ENCODE data around the gene PRPF38A. TPM values are rescaled to one million over a fixed set of nuclear protein-coding genes. Genes with fewer than 3 reads are reported as not detected.
A peak's percentile ranks its signal among the peaks of the same experiment; 100 is the strongest.

Gene PRPF38A
- total RNA-seq, 1 experiment from 2014 or later, result 89.9 TPM

DNA sequence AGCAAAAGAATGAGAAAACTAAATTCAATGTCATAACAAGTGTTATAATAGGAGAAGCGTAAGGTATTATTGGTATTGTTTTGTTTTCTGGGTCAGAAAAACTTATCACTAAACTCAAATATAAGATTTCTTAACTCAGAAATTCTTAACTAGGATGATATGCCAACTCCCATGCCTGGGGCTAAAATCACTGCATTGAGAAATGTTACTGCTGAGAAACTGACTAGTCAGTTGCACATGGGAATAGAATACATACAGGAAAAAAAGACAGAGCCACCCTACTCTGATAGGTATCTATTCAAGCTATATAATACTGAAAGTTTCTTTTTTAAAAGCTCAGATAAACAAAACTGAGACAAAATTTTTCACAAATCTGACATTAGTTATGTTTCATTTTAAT lies 56.3 kb downstream of the PRPF38A start:
- no peaks in the 10 kb centered on the region for H3K27me3 Mint-ChIP-seq (ENCODE audit: low read depth)
- Histone ChIP-seq H3T11ph (ENCODE audit: low read length) (no peak overlapping the region), H4K5ac (ENCODE audit: insufficient read length, low read depth, low read length) (no peak overlapping the region), H3K27me3 (ENCODE audit: insufficient read depth, low read length) (no peaks in the 10 kb centered on the region), H2AK5ac (ENCODE audit: insufficient read length, low read length) (no peak overlapping the region), H2BK15ac (ENCODE audit: low read depth, low read length) (no peak overlapping the region), H3K4ac (ENCODE audit: low read depth, low read length) (no peak overlapping the region), H3K14ac (ENCODE audit: insufficient read depth, low read length) (no peak overlapping the region), H2BK5ac (ENCODE audit: insufficient read length, low read length) (no peak overlapping the region), H2BK20ac (ENCODE audit: low read depth, low read length, poor library complexity, severe bottlenecking) (no peak overlapping the region), H2AFZ (ENCODE audit: low read length) (no peak overlapping the region), H2BK120ac (ENCODE audit: low read depth, low read length, poor library complexity, severe bottlenecking) (no peak overlapping the region), H4K91ac (ENCODE audit: insufficient read length, low read depth, low read length) (no peak overlapping the region), H3K4me2 (ENCODE audit: insufficient read depth, insufficient read length, low read length) (no peak overlapping the region), H3K9me3 (ENCODE audit: control insufficient read depth, low read depth, low read length) (no peaks in the 10 kb centered on the region), H4K20me1 (ENCODE audit: control insufficient read depth, insufficient read depth, insufficient read length) (no peaks in the 10 kb centered on the region), H3K18ac (ENCODE audit: insufficient read length, low read depth, low read length) (no peak overlapping the region), H4K8ac (replicated peaks; ENCODE audit: insufficient read length, low read depth, low read length) (no peak overlapping the region), H3K4me1 (ENCODE audit: insufficient read depth, low read length) (peaks cover 3% of the 10 kb centered on the region; the same call in 1 of the 2 replicates), H3K79me2 (ENCODE audit: insufficient read depth, low read length) (no peaks in the 10 kb centered on the region), H3K9ac (ENCODE audit: extremely low read depth, insufficient read length, low read length) (no peak overlapping the region), H3K56ac (ENCODE audit: insufficient read length, low read depth, low read length) (no peak overlapping the region), H3K79me1 (ENCODE audit: insufficient read depth, low read depth, low read length, poor library complexity, severe bottlenecking) (no peaks in the 10 kb centered on the region), H3K27ac (ENCODE audit: insufficient read length, low read depth, low read length) (no peak overlapping the region), H3K23ac (ENCODE audit: insufficient read length, low read depth, low read length) (no peak overlapping the region), H2BK12ac (ENCODE audit: insufficient read length, low read depth, low read length) (no peak overlapping the region), H3K23me2 (ENCODE audit: insufficient read length, low read depth, low read length, poor library complexity, severe bottlenecking) (no peaks in the 10 kb centered on the region)
- peaks cover 32 to 35% of the 10 kb centered on the region in 2 experiments for H3K4me1 Mint-ChIP-seq
- peaks cover 0 to 3% of the 10 kb centered on the region in 2 experiments; a peak in 2 of 5 replicates for H3K9me3 Mint-ChIP-seq
- WGBS (ENCODE audit: extremely low coverage, insufficient read length, low lambda C conversion rate), result no CpG with 5 or more reads among the region's 1 CpG
- no peak overlapping the region for H3K4me3 Mint-ChIP-seq
- peaks cover 1 to 29% (median 25%) of the 10 kb centered on the region in 3 experiments; a peak in 6 of 7 replicates for H3K36me3 Mint-ChIP-seq (ENCODE audit: insufficient read depth in 1 of 3, low read depth in 3 of 3)
- H3K27ac Mint-ChIP-seq, result peak overlapping the region in 2 of 3 experiments; percentile 30 to 62; a peak in 3 of 7 replicates
- TF ChIP-seq, protein P1, sequence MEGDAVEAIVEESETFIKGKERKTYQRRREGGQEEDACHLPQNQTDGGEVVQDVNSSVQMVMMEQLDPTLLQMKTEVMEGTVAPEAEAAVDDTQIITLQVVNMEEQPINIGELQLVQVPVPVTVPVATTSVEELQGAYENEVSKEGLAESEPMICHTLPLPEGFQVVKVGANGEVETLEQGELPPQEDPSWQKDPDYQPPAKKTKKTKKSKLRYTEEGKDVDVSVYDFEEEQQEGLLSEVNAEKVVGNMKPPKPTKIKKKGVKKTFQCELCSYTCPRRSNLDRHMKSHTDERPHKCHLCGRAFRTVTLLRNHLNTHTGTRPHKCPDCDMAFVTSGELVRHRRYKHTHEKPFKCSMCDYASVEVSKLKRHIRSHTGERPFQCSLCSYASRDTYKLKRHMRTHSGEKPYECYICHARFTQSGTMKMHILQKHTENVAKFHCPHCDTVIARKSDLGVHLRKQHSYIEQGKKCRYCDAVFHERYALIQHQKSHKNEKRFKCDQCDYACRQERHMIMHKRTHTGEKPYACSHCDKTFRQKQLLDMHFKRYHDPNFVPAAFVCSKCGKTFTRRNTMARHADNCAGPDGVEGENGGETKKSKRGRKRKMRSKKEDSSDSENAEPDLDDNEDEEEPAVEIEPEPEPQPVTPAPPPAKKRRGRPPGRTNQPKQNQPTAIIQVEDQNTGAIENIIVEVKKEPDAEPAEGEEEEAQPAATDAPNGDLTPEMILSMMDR (conservative IDR thresholded peaks at IDR 0.05), result no peak
- DNase-seq, result no peak
